ENCODE data around the gene YTHDF1. TPM values are rescaled to one million over a fixed set of nuclear protein-coding genes. Genes with fewer than 3 reads are reported as not detected.

Gene YTHDF1
- total and polyA plus RNA-seq, 2 of the 4 experiments (the other 2 are of a cell fraction) = 10.9 to 22.6 TPM

GRCh38 chr20:63153254-63154221 is 62.4 kb downstream of the YTHDF1 start:
- Histone ChIP-seq H3K27me3 (ENCODE audit: control insufficient read depth, insufficient read depth, low read length) (peaks cover 41% of the 10 kb centered on the region), H4K5ac (ENCODE audit: low read depth, low read length) (no peak overlapping the region), H3K56ac (ENCODE audit: extremely low read depth, insufficient read depth, low read length) (no peak overlapping the region), H3K4me1 (ENCODE audit: control insufficient read depth, insufficient read depth, low read length) (no peaks in the 10 kb centered on the region), H4K8ac (ENCODE audit: low read depth in 2 of 2, low read length in 2 of 2) (no peak overlapping the region), H2BK15ac (ENCODE audit: low read depth, low read length) (no peak overlapping the region), H3K9me3 (ENCODE audit: control insufficient read depth, insufficient read depth, low read length) (peaks cover 5% of the 10 kb centered on the region; the same call in 1 of the 2 replicates), H3K79me1 (ENCODE audit: low read depth in 1 of 2, low read length in 2 of 2) (no peaks in the 10 kb centered on the region), H3K4ac (ENCODE audit: low read depth, low read length) (no peak overlapping the region), H2AK9ac (replicated peaks; ENCODE audit: low read depth, low read length, poor library complexity) (no peak overlapping the region), H2AK5ac (ENCODE audit: low read depth, low read length) (no peak overlapping the region), H3K27ac (ENCODE audit: insufficient read depth, low read length) (no peak overlapping the region), H3K9me1 (ENCODE audit: insufficient read depth, low read length) (no peaks in the 10 kb centered on the region), H4K20me1 (ENCODE audit: insufficient read depth, low read length) (no peaks in the 10 kb centered on the region), H2BK5ac (ENCODE audit: low read depth, low read length, poor library complexity, severe bottlenecking) (no peak overlapping the region), H3K18ac (ENCODE audit: low read depth, low read length) (no peak overlapping the region), H3K9ac (ENCODE audit: low read depth, low read length) (no peak overlapping the region), H3K36me3 (ENCODE audit: control insufficient read depth, insufficient read depth, low read length) (no peaks in the 10 kb centered on the region), H2AFZ (replicated peaks; ENCODE audit: low read length, poor library complexity) (no peak overlapping the region), H3K4me3 (ENCODE audit: insufficient read depth, low read depth, low read length) (no peak overlapping the region), H3K14ac (replicated peaks; ENCODE audit: low read depth, low read length) (no peak overlapping the region), H2BK20ac (ENCODE audit: low read depth, low read length) (no peak overlapping the region), H2BK120ac (ENCODE audit: low read depth, low read length) (no peak overlapping the region), H4K91ac (ENCODE audit: insufficient read depth, low read depth, low read length) (no peak overlapping the region), H3K23ac (ENCODE audit: low read depth, low read length) (no peak overlapping the region), H3K4me2 (ENCODE audit: low read depth, low read length) (no peak overlapping the region)
- 40% methylated on average over 1 of the region's 16 CpGs; no CpG with 5 or more reads in 1 of the 2 experiments for WGBS, 2 experiments (ENCODE audit: extremely low coverage in 2 of 2, insufficient read length in 1 of 2)
- CTCF ChIA-PET = no interaction called here
- ATAC-seq (ENCODE audit: low read depth) (no peak), DNase-seq (no peak)
- POLR2A ChIA-PET (ENCODE audit: unreplicated experiment) = no interaction called here
- intact Hi-C loops (cut with micrococcal nuclease) = no loop called here
- BruUV-seq (replicated peaks) = no TSS peak
- in situ Hi-C loops (cut with MboI; ENCODE audit: low sequenced_read_pairs) = no loop called here
- dilution Hi-C loops (cut with HindIII; ENCODE audit: low sequenced_read_pairs, unreplicated experiment) = no loop called here
- TF ChIP-seq CEBPB (IDR thresholded peaks at IDR 0.05; ENCODE audit: low read depth, low read length) (no peak), RAD21 (IDR thresholded peaks at IDR 0.05; ENCODE audit: low read length) (no peak), POLR2A (IDR thresholded peaks at IDR 0.05; ENCODE audit: low read depth, low read length) (no peak), RFX5 (IDR thresholded peaks at IDR 0.05; ENCODE audit: low read depth, low read length) (no peak), FOS (IDR thresholded peaks at IDR 0.05; ENCODE audit: low read depth, low read length) (no peak), USF2 (IDR thresholded peaks at IDR 0.05; ENCODE audit: low read depth, low read length) (no peak), RCOR1 (IDR thresholded peaks at IDR 0.05; ENCODE audit: insufficient replicate concordance, low read length) (no peak), BHLHE40 (IDR thresholded peaks at IDR 0.05; ENCODE audit: low read depth, low read length) (no peak), ELK1 (IDR thresholded peaks at IDR 0.05; ENCODE audit: borderline replicate concordance, low read depth, low read length) (no peak), NFE2L2 (IDR thresholded peaks at IDR 0.05; ENCODE audit: low read depth, low read length) (no peak), MXI1 (IDR thresholded peaks at IDR 0.05; ENCODE audit: borderline replicate concordance, low read depth, low read length) (no peak), CHD1 (IDR thresholded peaks at IDR 0.05; ENCODE audit: low read depth, low read length) (no peak), MAZ (IDR thresholded peaks at IDR 0.05; ENCODE audit: borderline replicate concordance, low read depth, low read length) (no peak), MAFK (IDR thresholded peaks at IDR 0.05; ENCODE audit: low read depth, low read length) (no peak), CTCF (conservative IDR thresholded peaks at IDR 0.05; ENCODE audit: low read depth, low read length) (no peak)
